HL-60 (cell line): ENCODE measurements around the gene UCP3.
A peak's percentile ranks its signal among the peaks of the same experiment; 100 is the strongest.

Experiments used
- POLR2AphosphoS5 ChIP-seq: IDR thresholded peaks from 2 replicates; pipeline ENCODE4 v1.6.1; 2012; ENCODE audit warnings: low read depth
- SPI1 ChIP-seq: IDR thresholded peaks from 2 replicates; pipeline ENCODE4 v1.6.1; 2012; ENCODE audit warnings: low read depth, mild to moderate bottlenecking, borderline replicate concordance
- TF ChIP-seq, protein P1 (sequence below): IDR thresholded peaks from one replicate; pipeline ENCODE4 v1.5.1; 2011; ENCODE audit warnings: low read length, control low read depth, inconsistent platforms; ENCODE audit not compliant: insufficient read depth
- TF ChIP-seq, protein P2 (sequence below): IDR thresholded peaks from 2 replicates; pipeline ENCODE4 v1.6.1; 2012; ENCODE audit warnings: low read depth; ENCODE audit not compliant: insufficient replicate concordance

DNA sequence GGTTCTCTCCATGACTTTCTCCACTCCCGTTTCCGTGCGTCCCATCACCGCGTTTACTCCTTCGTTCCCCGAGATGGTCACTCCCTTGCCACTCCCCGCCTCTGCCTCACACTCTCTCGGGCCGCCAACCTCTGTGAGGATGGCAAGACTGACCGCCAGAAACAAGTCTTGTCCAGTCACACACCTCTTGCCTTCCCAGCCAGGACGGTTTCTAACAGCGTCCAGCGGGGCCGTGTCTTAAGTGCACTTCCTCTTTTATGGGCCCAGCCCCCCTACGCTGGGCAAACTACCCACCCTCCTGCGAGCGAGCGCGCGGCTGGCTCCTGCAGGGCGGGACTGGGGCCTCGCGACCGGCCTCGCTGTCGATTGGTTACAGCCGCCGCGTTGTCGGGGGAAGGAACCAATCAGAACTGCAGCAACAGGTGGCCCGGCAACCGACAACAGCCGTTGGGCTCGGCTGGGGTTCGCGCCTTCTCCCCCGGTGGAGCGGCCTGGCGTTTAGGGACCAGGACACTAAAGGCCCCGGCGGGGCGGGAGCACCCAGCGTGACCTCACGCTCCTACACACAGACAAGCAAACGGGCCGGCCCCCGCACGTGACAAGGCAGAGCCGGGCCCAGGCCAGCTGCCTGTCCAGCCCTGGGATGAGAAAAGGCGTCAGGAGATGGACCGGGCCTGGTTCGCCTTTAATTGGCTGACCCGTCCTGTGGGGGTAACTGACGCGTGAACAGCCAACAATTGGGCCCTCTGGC is 25.7 kb downstream of the UCP3 start:
- TF ChIP-seq POLR2AphosphoS5 (peak; percentile 93), SPI1 (peak; percentile 100)
- TF ChIP-seq, protein P1, sequence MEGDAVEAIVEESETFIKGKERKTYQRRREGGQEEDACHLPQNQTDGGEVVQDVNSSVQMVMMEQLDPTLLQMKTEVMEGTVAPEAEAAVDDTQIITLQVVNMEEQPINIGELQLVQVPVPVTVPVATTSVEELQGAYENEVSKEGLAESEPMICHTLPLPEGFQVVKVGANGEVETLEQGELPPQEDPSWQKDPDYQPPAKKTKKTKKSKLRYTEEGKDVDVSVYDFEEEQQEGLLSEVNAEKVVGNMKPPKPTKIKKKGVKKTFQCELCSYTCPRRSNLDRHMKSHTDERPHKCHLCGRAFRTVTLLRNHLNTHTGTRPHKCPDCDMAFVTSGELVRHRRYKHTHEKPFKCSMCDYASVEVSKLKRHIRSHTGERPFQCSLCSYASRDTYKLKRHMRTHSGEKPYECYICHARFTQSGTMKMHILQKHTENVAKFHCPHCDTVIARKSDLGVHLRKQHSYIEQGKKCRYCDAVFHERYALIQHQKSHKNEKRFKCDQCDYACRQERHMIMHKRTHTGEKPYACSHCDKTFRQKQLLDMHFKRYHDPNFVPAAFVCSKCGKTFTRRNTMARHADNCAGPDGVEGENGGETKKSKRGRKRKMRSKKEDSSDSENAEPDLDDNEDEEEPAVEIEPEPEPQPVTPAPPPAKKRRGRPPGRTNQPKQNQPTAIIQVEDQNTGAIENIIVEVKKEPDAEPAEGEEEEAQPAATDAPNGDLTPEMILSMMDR = no peak
- TF ChIP-seq, protein P2, sequence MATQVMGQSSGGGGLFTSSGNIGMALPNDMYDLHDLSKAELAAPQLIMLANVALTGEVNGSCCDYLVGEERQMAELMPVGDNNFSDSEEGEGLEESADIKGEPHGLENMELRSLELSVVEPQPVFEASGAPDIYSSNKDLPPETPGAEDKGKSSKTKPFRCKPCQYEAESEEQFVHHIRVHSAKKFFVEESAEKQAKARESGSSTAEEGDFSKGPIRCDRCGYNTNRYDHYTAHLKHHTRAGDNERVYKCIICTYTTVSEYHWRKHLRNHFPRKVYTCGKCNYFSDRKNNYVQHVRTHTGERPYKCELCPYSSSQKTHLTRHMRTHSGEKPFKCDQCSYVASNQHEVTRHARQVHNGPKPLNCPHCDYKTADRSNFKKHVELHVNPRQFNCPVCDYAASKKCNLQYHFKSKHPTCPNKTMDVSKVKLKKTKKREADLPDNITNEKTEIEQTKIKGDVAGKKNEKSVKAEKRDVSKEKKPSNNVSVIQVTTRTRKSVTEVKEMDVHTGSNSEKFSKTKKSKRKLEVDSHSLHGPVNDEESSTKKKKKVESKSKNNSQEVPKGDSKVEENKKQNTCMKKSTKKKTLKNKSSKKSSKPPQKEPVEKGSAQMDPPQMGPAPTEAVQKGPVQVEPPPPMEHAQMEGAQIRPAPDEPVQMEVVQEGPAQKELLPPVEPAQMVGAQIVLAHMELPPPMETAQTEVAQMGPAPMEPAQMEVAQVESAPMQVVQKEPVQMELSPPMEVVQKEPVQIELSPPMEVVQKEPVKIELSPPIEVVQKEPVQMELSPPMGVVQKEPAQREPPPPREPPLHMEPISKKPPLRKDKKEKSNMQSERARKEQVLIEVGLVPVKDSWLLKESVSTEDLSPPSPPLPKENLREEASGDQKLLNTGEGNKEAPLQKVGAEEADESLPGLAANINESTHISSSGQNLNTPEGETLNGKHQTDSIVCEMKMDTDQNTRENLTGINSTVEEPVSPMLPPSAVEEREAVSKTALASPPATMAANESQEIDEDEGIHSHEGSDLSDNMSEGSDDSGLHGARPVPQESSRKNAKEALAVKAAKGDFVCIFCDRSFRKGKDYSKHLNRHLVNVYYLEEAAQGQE = peak; percentile 24
